H1 (cell line): ENCODE measurements around the gene MIER3. TPM values are rescaled to one million over a fixed set of nuclear protein-coding genes. Genes with fewer than 3 reads are reported as not detected.

Experiments used
- CTCF ChIA-PET: fragments of 300-600 bp; sonication (Branson Sonifier 250); formaldehyde crosslinking; loops from one replicate; lab custom pipeline; 2021; ENCODE audit not compliant: partially characterized antibody; lab: Charles Lee
- POLR2A ChIA-PET: fragments of 300-600 bp; sonication (Branson Sonifier 250); formaldehyde crosslinking; loops from one replicate; lab custom pipeline; 2021; ENCODE audit warnings: inconsistent platforms; ENCODE audit not compliant: partially characterized antibody; lab: Charles Lee
- DNase-seq, 2 experiments: peaks; one replicate each; pipeline versions ENCODE4 v3.0.0 to v3.0.0-alpha.2; 2010 to 2022; ENCODE audit warnings: low spot score in 2 of 2, low read depth in 1 of 2, mixed read lengths in 1 of 2
- FAIRE-seq: peaks from 2 replicates; lab custom pipeline; 2011; peaks lifted over from hg19 to GRCh38; lab: Jason Lieb, UNC
- H2AFZ ChIP-seq: 2 replicates; pipeline ENCODE4 v1.8.1; 2012; ENCODE audit warnings: low read length, inconsistent platforms
- H2AK5ac ChIP-seq: 2 replicates; pipeline ENCODE4 v1.6.1; 2013; ENCODE audit warnings: low read depth, low read length
- H2BK120ac ChIP-seq: replicated peaks from 2 replicates; pipeline ENCODE3; 2013; ENCODE audit warnings: low read depth, low read length, inconsistent platforms
- H2BK12ac ChIP-seq: 2 replicates; pipeline ENCODE4 v1.6.1; 2013; ENCODE audit warnings: low read depth, low read length
- H2BK15ac ChIP-seq: 2 replicates; pipeline ENCODE4 v1.6.1; 2013; ENCODE audit warnings: low read length
- H2BK20ac ChIP-seq: 2 replicates; pipeline ENCODE4 v1.6.1; 2013; ENCODE audit warnings: low read length
- H2BK5ac ChIP-seq: 2 replicates; pipeline ENCODE4 v1.6.1; 2013; ENCODE audit warnings: low read depth, low read length
- H3K14ac ChIP-seq: 2 replicates; pipeline ENCODE4 v1.6.1; 2013; ENCODE audit warnings: inconsistent platforms; ENCODE audit not compliant: insufficient read length
- H3K18ac ChIP-seq: 2 replicates; pipeline ENCODE4 v1.6.1; 2013; ENCODE audit warnings: low read length; ENCODE audit errors: extremely low read depth
- H3K23ac ChIP-seq: 2 replicates; pipeline ENCODE4 v1.6.1; 2013; ENCODE audit warnings: inconsistent platforms; ENCODE audit not compliant: insufficient read length
- H3K23me2 ChIP-seq: 2 replicates; pipeline ENCODE4 v1.6.1; 2013; ENCODE audit warnings: low read depth, low read length
- H3K27ac ChIP-seq: 2 replicates; pipeline ENCODE4 v1.6.1; 2011; ENCODE audit warnings: low read depth, low read length, inconsistent platforms
- H3K27me3 ChIP-seq, 4 experiments: replicated peaks in 1 of 4; 1 replicate in 1 of 4; 2 replicates in 3 of 4; pipeline versions ENCODE4 v1.6.1 to v1.8.1; 2011 to 2013; ENCODE audit warnings: low read length in 3 of 4, mild to moderate bottlenecking in 3 of 4, inconsistent platforms in 2 of 4, mixed read lengths in 2 of 4, moderate library complexity in 1 of 4; ENCODE audit not compliant: control insufficient read depth in 3 of 4, insufficient read depth in 3 of 4; ENCODE audit errors: extremely low read depth in 1 of 4
- H3K36me3 ChIP-seq, 4 experiments: 2 replicates each; pipeline versions ENCODE4 v1.6.1 to v1.8.1; 2011 to 2013; ENCODE audit warnings: mild to moderate bottlenecking in 4 of 4, low read length in 3 of 4, moderate library complexity in 2 of 4, control low read depth in 1 of 4, inconsistent platforms in 1 of 4; ENCODE audit not compliant: insufficient read depth in 4 of 4, control insufficient read depth in 2 of 4
- H3K4ac ChIP-seq: replicated peaks from 2 replicates; pipeline ENCODE3; 2013; ENCODE audit warnings: low read length, low read depth, mixed read lengths, inconsistent platforms; ENCODE audit not compliant: insufficient read length
- H3K4me1 ChIP-seq, 4 experiments: replicated peaks in 1 of 4; 1 replicate in 1 of 4; 2 replicates in 3 of 4; pipeline versions ENCODE4 v1.6.1 to v1.8.1; 2011 to 2013; ENCODE audit warnings: low read length in 3 of 4, inconsistent platforms in 2 of 4, mixed read lengths in 1 of 4; ENCODE audit not compliant: insufficient read depth in 4 of 4, control insufficient read depth in 3 of 4
- H3K4me2 ChIP-seq, 2 experiments: 2 replicates each; pipeline versions ENCODE4 v1.6.1 to v1.8.1; 2011 to 2013; ENCODE audit warnings: low read depth in 2 of 2, low read length in 2 of 2, control low read depth in 1 of 2, inconsistent platforms in 1 of 2, mild to moderate bottlenecking in 1 of 2; ENCODE audit not compliant: insufficient read depth in 1 of 2
- H3K4me3 ChIP-seq, 4 experiments: fragments of 200-600, 300-600 bp in 1 of 4; sonication (generic), shearing (Covaris generic), sonication (Bioruptor Twin) in 1 of 4; 2 replicates each; pipeline versions ENCODE4 v1.5.1 to v1.8.1; 2011 to 2016; ENCODE audit warnings: low read length in 4 of 4, low read depth in 3 of 4, control low read depth in 2 of 4, inconsistent platforms in 2 of 4, mild to moderate bottlenecking in 2 of 4, mixed read lengths in 1 of 4, moderate library complexity in 1 of 4; ENCODE audit not compliant: insufficient read depth in 2 of 4; ENCODE audit errors: extremely low read depth in 1 of 4
- H3K56ac ChIP-seq: replicated peaks from 2 replicates; pipeline ENCODE3; 2013; ENCODE audit warnings: low read depth, mild to moderate bottlenecking, mixed read lengths, low read length, inconsistent platforms; ENCODE audit not compliant: insufficient read length
- H3K79me1 ChIP-seq: 2 replicates; pipeline ENCODE4 v1.6.1; 2013; ENCODE audit warnings: low read depth, low read length, control low read depth
- H3K79me2 ChIP-seq, 2 experiments: 2 replicates each; pipeline versions ENCODE4 v1.6.1 to v1.8.1; 2012 to 2013; ENCODE audit warnings: low read length in 2 of 2, mild to moderate bottlenecking in 2 of 2, inconsistent platforms in 1 of 2; ENCODE audit not compliant: insufficient read depth in 2 of 2, control insufficient read depth in 1 of 2
- H3K9ac ChIP-seq, 4 experiments: replicated peaks in 1 of 4; 1 replicate in 1 of 4; 2 replicates in 3 of 4; pipeline versions ENCODE4 v1.6.1 to v1.8.1; 2011 to 2013; ENCODE audit warnings: low read depth in 3 of 4, low read length in 3 of 4, control low read depth in 2 of 4, mild to moderate bottlenecking in 2 of 4, moderate library complexity in 2 of 4, inconsistent platforms in 1 of 4; ENCODE audit errors: extremely low read depth in 1 of 4
- H3K9me3 ChIP-seq, 2 experiments: 2 replicates each; pipeline versions ENCODE4 v1.6.1 to v1.8.1; 2012 to 2013; ENCODE audit warnings: mild to moderate bottlenecking in 2 of 2, moderate library complexity in 2 of 2, control low read depth in 1 of 2, inconsistent platforms in 1 of 2, low read depth in 1 of 2, low read length in 1 of 2, mixed read lengths in 1 of 2; ENCODE audit not compliant: insufficient read depth in 2 of 2
- H4K20me1 ChIP-seq, 2 experiments: replicated peaks in 1 of 2; 2 replicates each; pipeline versions ENCODE3 to v1.8.1; 2011 to 2013; ENCODE audit warnings: inconsistent platforms in 2 of 2, low read length in 2 of 2, mild to moderate bottlenecking in 1 of 2; ENCODE audit not compliant: insufficient read depth in 2 of 2, control insufficient read depth in 1 of 2
- H4K5ac ChIP-seq: 2 replicates; pipeline ENCODE4 v1.6.1; 2013; ENCODE audit warnings: low read length, low read depth, mixed read lengths, inconsistent platforms; ENCODE audit not compliant: insufficient read length
- H4K8ac ChIP-seq: 2 replicates; pipeline ENCODE4 v1.8.0; 2013; ENCODE audit warnings: mild to moderate bottlenecking, moderate library complexity, low read length, inconsistent platforms; ENCODE audit not compliant: insufficient read depth; ENCODE audit errors: extremely low read depth
- H4K91ac ChIP-seq: replicated peaks from 2 replicates; pipeline ENCODE3; 2013; ENCODE audit warnings: low read length, mixed read lengths, inconsistent platforms; ENCODE audit not compliant: insufficient read length
- CBX5 ChIP-seq: fragments of 300-800, 300-1000 bp; sonication (generic); IDR thresholded peaks from 2 replicates; pipeline ENCODE4 v1.7.1; 2016; ENCODE audit warnings: antibody characterized with exemption, low read length, low read depth
- CHD1 ChIP-seq: IDR thresholded peaks from 2 replicates; pipeline ENCODE4 v1.6.1; 2012; ENCODE audit warnings: low read depth, low read length, improper control_type of control experiment
- EGR1 ChIP-seq: IDR thresholded peaks from 2 replicates; pipeline ENCODE4 v1.6.1; 2011; ENCODE audit warnings: low read depth, low read length, borderline replicate concordance
- EZH2 ChIP-seq: fragments of 200-600 bp; sonication (generic); IDR thresholded peaks from 2 replicates; pipeline ENCODE4 v1.7.1; 2012; ENCODE audit warnings: low read depth, mild to moderate bottlenecking, moderate library complexity, low read length, inconsistent platforms; ENCODE audit not compliant: severe bottlenecking
- HDAC6 ChIP-seq: IDR thresholded peaks from one replicate; pipeline ENCODE4 v1.7.1; 2012; ENCODE audit warnings: low read depth, mild to moderate bottlenecking, inconsistent platforms, low read length, moderate library complexity
- SIX5 ChIP-seq: IDR thresholded peaks from 2 replicates; pipeline ENCODE4 v1.6.1; 2011; ENCODE audit warnings: mild to moderate bottlenecking, low read depth, low read length
- WGBS, 2 experiments: shearing (Covaris generic) in 1 of 2; methylation state at CpG; one replicate each; pipeline versions ENCODE4 v1.1.6 to v1.1.7; 2013 to 2015; ENCODE audit warnings: low lambda C conversion rate in 2 of 2, mixed read lengths in 2 of 2, inconsistent platforms in 1 of 2, low coverage in 1 of 2, missing lambda C conversion rate in 1 of 2; ENCODE audit not compliant: insufficient replicate concordance in 2 of 2, insufficient coverage in 1 of 2, insufficient read length in 1 of 2; ENCODE audit errors: extremely low coverage in 1 of 2, missing lambda C conversion rate in 1 of 2; 5-methylcytosine and 5-hydroxymethylcytosine counted together
- long read RNA-seq, 2 experiments: library from RNA in 1 of 2; library from capped mRNA in 1 of 2; stranded (forward); transcript quantifications; one replicate each; pipeline ENCODE4 v2.0.0, GENCODE V29; 2021; ENCODE audit warnings: inconsistent platforms in 1 of 2
- polyA minus RNA-seq, 3 experiments: library from RNA; depleted of rRNA, polyadenylated mRNA; stranded (reverse); fragments of >200 nt; gene quantifications; 1 replicate in 2 of 3; 2 replicates in 1 of 3; pipeline ENCODE4 v1.2.3, GENCODE V29; 2011
- polyA plus RNA-seq, 7 experiments: library from polyadenylated mRNA; depleted of rRNA in 3 of 7; stranded (reverse) in 5 of 7; unstranded in 2 of 7; fragments of >200 nt in 5 of 7; fragments of 200-250 nt in 2 of 7; gene quantifications; 1 replicate in 5 of 7; 2 replicates in 1 of 7; 4 replicates in 1 of 7; pipeline versions ENCODE4 v1.2.1 to v1.2.3, GENCODE V29; 2011 to 2013; ENCODE audit warnings: missing spikeins in 2 of 7, mixed read lengths in 2 of 7
- total RNA-seq: library from RNA; stranded (reverse); fragmentation: NEBNext Ultra II Directional; extraction: Animal tissue kit (Norgen Biotek cat#: 25700); gene quantifications from 2 replicates; pipeline ENCODE4 v1.2.1, GENCODE V29; 2021
- TF ChIP-seq, protein P1 (sequence below): IDR thresholded peaks from 2 replicates; pipeline ENCODE4 v1.6.1; 2012; ENCODE audit warnings: inconsistent platforms
- TF ChIP-seq, protein P2 (sequence below): IDR thresholded peaks from 2 replicates; pipeline ENCODE4 v1.6.1; 2011; ENCODE audit warnings: low read length, improper control_type of control experiment

MIER3 gene
- 32.9 and 33.3 TPM in 2 replicates for total RNA-seq
- 7.7 and 9.6 TPM in 2 replicates for polyA plus RNA-seq (2011; rRNA removed)
- 9.2 TPM for polyA plus RNA-seq (2011; cell fraction: cytosol; rRNA removed)
- 12.7 TPM for polyA plus RNA-seq (2011; cell fraction: nucleus; rRNA removed)
- 14.4 to 27.8 TPM (median 17.6 TPM) in 4 replicates for polyA plus RNA-seq (2012, experiment 1 of 2)
- 0.70 TPM for polyA plus RNA-seq (2012, experiment 2 of 2)
- 13.0 TPM for polyA plus RNA-seq (2013, experiment 1 of 2)
- 12.4 TPM for polyA plus RNA-seq (2013, experiment 2 of 2)
- 37.5 and 52.8 TPM in 2 replicates for polyA minus RNA-seq (2011; rRNA and poly(A)+ RNA removed)
- polyA minus RNA-seq (2011; cell fraction: cytosol; rRNA and poly(A)+ RNA removed) = 16.1 TPM
- polyA minus RNA-seq (2011; cell fraction: nucleus; rRNA and poly(A)+ RNA removed) = 28.2 TPM
- long read RNA-seq, experiment 1, partial matches to known transcripts = 5 of 16 reads
- long read RNA-seq, experiment 1, other reads (novel, unspliced or antisense) = 11 of 16 reads
- long read RNA-seq, experiment 2 = 0 reads

DNA sequence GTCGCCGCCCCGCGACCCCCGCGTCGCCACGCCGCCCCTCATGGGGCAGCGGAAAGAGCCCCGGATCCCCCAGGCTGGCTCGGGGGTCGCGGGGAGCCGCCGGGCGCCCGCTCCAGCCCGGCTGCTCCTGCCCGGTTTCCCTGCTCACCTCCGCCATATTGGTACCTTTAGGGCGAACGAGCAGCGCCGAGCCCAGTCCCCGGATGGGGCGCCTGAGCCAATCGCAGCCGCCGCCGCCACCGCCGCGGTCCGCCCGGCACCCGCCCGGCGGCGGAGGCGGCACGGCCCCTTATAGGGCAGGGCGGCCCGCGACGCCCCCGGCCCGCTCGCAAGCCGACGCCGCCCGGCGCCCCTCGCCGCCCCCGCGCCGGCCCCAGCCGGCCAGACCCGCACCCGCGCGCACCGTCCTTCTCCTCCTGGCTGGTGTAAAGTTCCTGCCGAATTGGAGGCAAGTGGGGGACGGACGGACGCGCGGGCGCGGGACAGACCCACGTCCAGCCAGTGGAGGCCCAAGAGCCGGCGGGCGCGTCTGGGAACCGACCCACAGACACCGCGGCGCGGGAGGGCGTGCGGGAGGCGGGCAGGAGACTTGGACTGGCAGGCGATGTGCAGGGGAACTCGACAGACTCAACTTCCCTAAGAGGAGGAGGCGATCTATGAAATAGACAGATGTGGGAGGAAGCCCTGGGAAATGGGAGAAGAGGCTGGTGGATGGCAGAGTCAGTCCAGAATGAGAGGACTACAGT lies at the start of gene MIER3:
MIER3 (minus strand) TSS at position 178 of the 746 bp plus-strand sequence; CDS start at position 157, 21 bp downstream.
- Histone ChIP-seq H3K36me3 (peaks cover 0 to 21% (median 0%) of the 10 kb centered on the region in 4 experiments; a peak in 2 of 8 replicates), H4K20me1 (peaks cover 4 to 5% of the 10 kb centered on the region in 2 experiments), H3K27me3 (peaks cover 0 to 7% (median 2%) of the 10 kb centered on the region in 4 experiments; a peak in 3 of 7 replicates), H2BK12ac (peak within 1 kb of the TSS; percentile 84), H3K9ac (peak within 1 kb of the TSS; percentile 77 to 100 (median 87)), H2BK120ac (peak within 1 kb of the TSS; percentile 48), H3K14ac (no peak within 1 kb of the TSS), H2BK5ac (peak within 1 kb of the TSS; percentile 89), H4K5ac (peak within 1 kb of the TSS; percentile 51), H4K91ac (peak within 1 kb of the TSS; percentile 7), H2AK5ac (0 out of 2 replicates have a peak within 1 kb of the TSS, but pooled peaks have one; percentile 39), H3K79me2 (peaks cover 4 to 34% of the 10 kb centered on the region in 2 experiments; a peak in 3 of 4 replicates), H2BK15ac (no peak within 1 kb of the TSS), H3K18ac (peak within 1 kb of the TSS; percentile 92), H2AFZ (peak within 1 kb of the TSS; percentile 96), H3K4ac (peak within 1 kb of the TSS; percentile 39), H3K79me1 (0 out of 2 replicates have a peak, but pooled peaks cover 4% of the 10 kb centered on the region), H2BK20ac (no peak within 1 kb of the TSS), H3K27ac (peak within 1 kb of the TSS; percentile 86), H3K23me2 (peaks cover 13% of the 10 kb centered on the region), H4K8ac (peak within 1 kb of the TSS; percentile 96; the same call in 1 of the 2 replicates), H3K23ac (no peak within 1 kb of the TSS), H3K4me2 (peak within 1 kb of the TSS; percentile 92 to 93), H3K9me3 (no peaks in the 10 kb centered on the region), H3K4me3 (peak within 1 kb of the TSS; percentile 59 to 89 (median 82)), H3K56ac (peak within 1 kb of the TSS; percentile 39), H3K4me1 (peaks cover 0 to 5% (median 2%) of the 10 kb centered on the region in 4 experiments; a peak in 3 of 7 replicates)
- POLR2A ChIA-PET = no interaction called here
- 2% methylated on average over 28 of the region's 89 CpGs; no CpG with 5 or more reads in 1 of the 2 experiments for WGBS, 2 experiments
- FAIRE-seq (no peak), DNase-seq (peak; percentile 27 to 84)
- CTCF ChIA-PET = no interaction called here
- TF ChIP-seq CBX5 = no peak
- TF ChIP-seq HDAC6 = no peak
- TF ChIP-seq, protein P1, sequence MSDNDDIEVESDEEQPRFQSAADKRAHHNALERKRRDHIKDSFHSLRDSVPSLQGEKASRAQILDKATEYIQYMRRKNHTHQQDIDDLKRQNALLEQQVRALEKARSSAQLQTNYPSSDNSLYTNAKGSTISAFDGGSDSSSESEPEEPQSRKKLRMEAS = no peak
- TF ChIP-seq EZH2 = no peak
- TF ChIP-seq SIX5 = no peak
- TF ChIP-seq, protein P2, sequence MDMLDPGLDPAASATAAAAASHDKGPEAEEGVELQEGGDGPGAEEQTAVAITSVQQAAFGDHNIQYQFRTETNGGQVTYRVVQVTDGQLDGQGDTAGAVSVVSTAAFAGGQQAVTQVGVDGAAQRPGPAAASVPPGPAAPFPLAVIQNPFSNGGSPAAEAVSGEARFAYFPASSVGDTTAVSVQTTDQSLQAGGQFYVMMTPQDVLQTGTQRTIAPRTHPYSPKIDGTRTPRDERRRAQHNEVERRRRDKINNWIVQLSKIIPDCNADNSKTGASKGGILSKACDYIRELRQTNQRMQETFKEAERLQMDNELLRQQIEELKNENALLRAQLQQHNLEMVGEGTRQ = no peak
- TF ChIP-seq CHD1 = no peak
- peak; percentile 65; the same call in 1 of the 2 replicates for TF ChIP-seq EGR1
